CD4-positive, alpha-beta T cell (primary cell): ENCODE results near the gene TTLL8. TPM values are rescaled to one million over a fixed set of nuclear protein-coding genes. Genes with fewer than 3 reads are reported as not detected.

Source experiments
- ATAC-seq: fragments of 200-7000 bp; cut with Tn5 transposase; one replicate; pipeline ENCODE4 v1.10.0; 2022; ENCODE audit warnings: mild to moderate bottlenecking; ENCODE audit not compliant: poor library complexity
- CTCF ChIA-PET: fragments of 350-600 bp; sonication (Branson Sonifier 250); formaldehyde crosslinking; loops from one replicate; lab custom pipeline; 2021; ENCODE audit warnings: antibody characterized with exemption, inconsistent platforms; lab: Charles Lee
- POLR2A ChIA-PET: fragments of 350-600 bp; sonication (Branson Sonifier 250); formaldehyde crosslinking; loops from one replicate; lab custom pipeline; 2021; ENCODE audit warnings: antibody characterized with exemption, inconsistent platforms; lab: Charles Lee
- DNase-seq, 14 experiments: peaks; one replicate each; pipeline ENCODE4 v3.0.0-alpha.2; 2013 to 2020; ENCODE audit warnings: mixed read lengths in 2 of 14
- H3K27ac ChIP-seq, 2 donors: one replicate each; pipeline versions ENCODE4 v1.5.1 to v1.7.0; 2013; ENCODE audit warnings: low read length in 2 of 2, low read depth in 1 of 2, mild to moderate bottlenecking in 1 of 2
- H3K27me3 ChIP-seq, 2 experiments: 1 replicate in 1 of 2; 2 replicates in 1 of 2; pipeline versions ENCODE4 v1.6.1 to v1.7.0; 2013; ENCODE audit warnings: low read length in 2 of 2, control low read depth in 1 of 2, mild to moderate bottlenecking in 1 of 2, moderate library complexity in 1 of 2; ENCODE audit not compliant: insufficient read depth in 2 of 2, control insufficient read depth in 1 of 2
- H3K36me3 ChIP-seq: one replicate; pipeline ENCODE4 v1.6.1; 2013; ENCODE audit warnings: low read length, control low read depth; ENCODE audit not compliant: insufficient read depth
- H3K4me1 ChIP-seq: one replicate; pipeline ENCODE4 v1.6.1; 2013; ENCODE audit warnings: low read length, control low read depth; ENCODE audit not compliant: insufficient read depth
- H3K4me3 ChIP-seq: one replicate; pipeline ENCODE4 v1.5.1; 2013; ENCODE audit warnings: mild to moderate bottlenecking, low read length, moderate library complexity
- H3K9me3 ChIP-seq, 2 experiments: 1 replicate in 1 of 2; 2 replicates in 1 of 2; pipeline versions ENCODE4 v1.6.1 to v1.7.0; 2013; ENCODE audit warnings: low read length in 2 of 2, mild to moderate bottlenecking in 2 of 2, control low read depth in 1 of 2, moderate library complexity in 1 of 2; ENCODE audit not compliant: control insufficient read depth in 1 of 2, insufficient read depth in 1 of 2
- H3K27ac Mint-ChIP-seq: one replicate; pipeline ENCODE4 v1.8.0; 2020; ENCODE audit warnings: mixed read lengths
- H3K27me3 Mint-ChIP-seq: one replicate; pipeline ENCODE4 v1.8.0; 2021; ENCODE audit warnings: mixed read lengths
- H3K36me3 Mint-ChIP-seq: one replicate; pipeline ENCODE4 v1.8.0; 2021; ENCODE audit warnings: low read depth, mixed read lengths
- H3K4me1 Mint-ChIP-seq: one replicate; pipeline ENCODE4 v1.8.0; 2021; ENCODE audit warnings: low read depth, mixed read lengths
- H3K4me3 Mint-ChIP-seq: one replicate; pipeline ENCODE4 v1.8.0; 2020; ENCODE audit warnings: mild to moderate bottlenecking, mixed read lengths
- H3K9me3 Mint-ChIP-seq: one replicate; pipeline ENCODE4 v1.8.0; 2020; ENCODE audit warnings: mixed read lengths
- CTCF ChIP-seq: fragments of 200-600 bp; IDR thresholded peaks from one replicate; pipeline ENCODE4 v1.8.0; 2022; ENCODE audit warnings: antibody characterized with exemption, mild to moderate bottlenecking
- intact Hi-C, 2 experiments: fragments of 100-400 bp; cut with DNase I in 1 of 2; cut with micrococcal nuclease in 1 of 2; formaldehyde crosslinking; loops; one replicate each; pipeline versions ENCODE4 v1.15.1 to v1.9.0; 2023 to 2025; cut with DNase I, micrococcal nuclease
- total RNA-seq, 174 experiments: library from RNA in 2 of 174; stranded (reverse) in 2 of 174; gene quantifications; one replicate each; pipeline ENCODE4 v1.2.3 and lab custom pipeline; 2021 to 2026

The TTLL8 gene
- total RNA-seq, 2 experiments from 2014 or later = not detected

GRCh38 chr22:50081426-50082196 is 23.5 kb upstream of the TTLL8 start:
- no peaks in the 10 kb centered on the region for H3K36me3 Mint-ChIP-seq
- intact Hi-C loops = no loop called here
- DNase-seq (no peak), ATAC-seq (no peak)
- no peak overlapping the region for H3K27ac Mint-ChIP-seq
- ChIA-PET POLR2A (no interaction called here), CTCF (no interaction called here)
- peaks cover 30% of the 10 kb centered on the region for H3K27me3 Mint-ChIP-seq
- H3K9me3 Mint-ChIP-seq = no peaks in the 10 kb centered on the region
- Histone ChIP-seq H3K9me3 (peaks cover 0 to 8% of the 10 kb centered on the region in 2 experiments), H3K4me3 (no peak overlapping the region), H3K27ac (no peak overlapping the region), H3K36me3 (no peaks in the 10 kb centered on the region), H3K4me1 (no peaks in the 10 kb centered on the region), H3K27me3 (peaks cover 7 to 20% of the 10 kb centered on the region in 2 experiments)
- no peak overlapping the region for H3K4me3 Mint-ChIP-seq
- no peak for TF ChIP-seq CTCF
- no peaks in the 10 kb centered on the region for H3K4me1 Mint-ChIP-seq

GRCh38 chr22:50080077-50080465 is 22.0 kb upstream of the TTLL8 start:
- Mint-ChIP-seq H3K27ac (no peak overlapping the region), H3K27me3 (peaks cover 25% of the 10 kb centered on the region), H3K4me3 (no peak overlapping the region), H3K9me3 (no peaks in the 10 kb centered on the region), H3K4me1 (no peaks in the 10 kb centered on the region), H3K36me3 (no peaks in the 10 kb centered on the region)
- no peak overlapping the region for H3K4me3 ChIP-seq
- no peaks in the 10 kb centered on the region for H3K4me1 ChIP-seq
- no peak for ATAC-seq
- DNase-seq = no peak
- intact Hi-C loops = no loop called here
- H3K9me3 ChIP-seq = peaks cover 0 to 8% of the 10 kb centered on the region in 2 experiments
- TF ChIP-seq CTCF = no peak
- CTCF ChIA-PET = no interaction called here
- POLR2A ChIA-PET = no interaction called here
- H3K36me3 ChIP-seq = no peaks in the 10 kb centered on the region
- no peak overlapping the region for H3K27ac ChIP-seq
- H3K27me3 ChIP-seq = peaks cover 7 to 20% of the 10 kb centered on the region in 2 experiments

GRCh38 chr22:50078761-50079160 is 20.7 kb upstream of the TTLL8 start:
- H3K27ac Mint-ChIP-seq = no peak overlapping the region
- Histone ChIP-seq H3K27me3 (peaks cover 3 to 13% of the 10 kb centered on the region in 2 experiments), H3K9me3 (peaks cover 0 to 4% of the 10 kb centered on the region in 2 experiments), H3K27ac (no peak overlapping the region), H3K4me3 (no peak overlapping the region), H3K4me1 (no peaks in the 10 kb centered on the region), H3K36me3 (no peaks in the 10 kb centered on the region)
- H3K4me3 Mint-ChIP-seq = no peak overlapping the region
- H3K36me3 Mint-ChIP-seq = no peaks in the 10 kb centered on the region
- no peak for TF ChIP-seq CTCF
- intact Hi-C loops = no loop called here
- CTCF ChIA-PET = no interaction called here
- ATAC-seq (no peak), DNase-seq (no peak)
- no peaks in the 10 kb centered on the region for H3K4me1 Mint-ChIP-seq
- POLR2A ChIA-PET = no interaction called here
- no peaks in the 10 kb centered on the region for H3K9me3 Mint-ChIP-seq
- H3K27me3 Mint-ChIP-seq = peaks cover 20% of the 10 kb centered on the region
